Vagina (tissue), 2 donors: Measurements from ENCODE around the gene LRIT1.

ENCODE experiments used
- CTCF ChIP-seq, 3 experiments: fragments of 450-650 bp in 2 of 3; fragments of 200-600 bp in 1 of 3; sonication (generic) in 1 of 3; IDR thresholded peaks; one replicate each; pipeline ENCODE4 v1.5.1; 2017 to 2019; ENCODE audit warnings: antibody characterized with exemption in 3 of 3, mild to moderate bottlenecking in 2 of 3, moderate library complexity in 2 of 3
- POLR2A ChIP-seq, 2 donors: fragments of 450-650 bp; IDR thresholded peaks; one replicate each; pipeline ENCODE4 v1.6.1; 2017; ENCODE audit warnings: antibody characterized with exemption in 2 of 2, mild to moderate bottlenecking in 2 of 2, moderate library complexity in 2 of 2
- POLR2AphosphoS5 ChIP-seq, 2 donors: sonication (generic); formaldehyde crosslinking; IDR thresholded peaks; one replicate each; pipeline ENCODE4 v1.9.0; 2017; ENCODE audit warnings: antibody characterized with exemption in 2 of 2, mild to moderate bottlenecking in 2 of 2, low read depth in 1 of 2; ENCODE audit not compliant: insufficient read depth in 1 of 2

GRCh38 chr10:84204610-84205009 lies 36.7 kb downstream of the LRIT1 start:
- TF ChIP-seq POLR2A (IDR thresholded peaks at IDR 0.05) (no peak), CTCF (IDR thresholded peaks at IDR 0.05) (no peak), POLR2AphosphoS5 (IDR thresholded peaks at IDR 0.05; ENCODE audit: insufficient read depth in 1 of 2, low read depth in 1 of 2) (no peak)
